Regular cardiac myocyte (primary cell): ENCODE results near the gene MGMT. TPM values are rescaled to one million over a fixed set of nuclear protein-coding genes. Genes with fewer than 3 reads are reported as not detected.

ENCODE experiments used
- total RNA-seq: library from RNA; depleted of rRNA; stranded (reverse); fragments of >200 nt; gene quantifications from 2 replicates; pipeline ENCODE4 v1.2.3, GENCODE V29; 2014

MGMT gene
- total RNA-seq, result 13.5 and 22.6 TPM in 2 replicates

GRCh38 chr10:129466703-129467358 is at the start of gene MGMT:
Gene MGMT, plus strand, starts transcription at chr10:129467241.

